H1 (cell line): ENCODE data around the gene ARID1B. TPM values are rescaled to one million over a fixed set of nuclear protein-coding genes. Genes with fewer than 3 reads are reported as not detected.
A peak's percentile ranks its signal among the peaks of the same experiment; 100 is the strongest.

ENCODE experiments used
- CTCF ChIA-PET: fragments of 300-600 bp; sonication (Branson Sonifier 250); formaldehyde crosslinking; loops from one replicate; lab custom pipeline; 2021; ENCODE audit not compliant: partially characterized antibody; lab: Charles Lee
- POLR2A ChIA-PET: fragments of 300-600 bp; sonication (Branson Sonifier 250); formaldehyde crosslinking; loops from one replicate; lab custom pipeline; 2021; ENCODE audit warnings: inconsistent platforms; ENCODE audit not compliant: partially characterized antibody; lab: Charles Lee
- DNase-seq, 2 experiments: peaks; one replicate each; pipeline versions ENCODE4 v3.0.0 to v3.0.0-alpha.2; 2010 to 2022; ENCODE audit warnings: low spot score in 2 of 2, low read depth in 1 of 2, mixed read lengths in 1 of 2
- FAIRE-seq: peaks from 2 replicates; lab custom pipeline; 2011; peaks lifted over from hg19 to GRCh38; lab: Jason Lieb, UNC
- H2AFZ ChIP-seq: 2 replicates; pipeline ENCODE4 v1.8.1; 2012; ENCODE audit warnings: low read length, inconsistent platforms
- H2AK5ac ChIP-seq: 2 replicates; pipeline ENCODE4 v1.6.1; 2013; ENCODE audit warnings: low read depth, low read length
- H2BK120ac ChIP-seq: replicated peaks from 2 replicates; pipeline ENCODE3; 2013; ENCODE audit warnings: low read depth, low read length, inconsistent platforms
- H2BK12ac ChIP-seq: 2 replicates; pipeline ENCODE4 v1.6.1; 2013; ENCODE audit warnings: low read depth, low read length
- H2BK15ac ChIP-seq: 2 replicates; pipeline ENCODE4 v1.6.1; 2013; ENCODE audit warnings: low read length
- H2BK20ac ChIP-seq: 2 replicates; pipeline ENCODE4 v1.6.1; 2013; ENCODE audit warnings: low read length
- H2BK5ac ChIP-seq: 2 replicates; pipeline ENCODE4 v1.6.1; 2013; ENCODE audit warnings: low read depth, low read length
- H3K14ac ChIP-seq: 2 replicates; pipeline ENCODE4 v1.6.1; 2013; ENCODE audit warnings: inconsistent platforms; ENCODE audit not compliant: insufficient read length
- H3K18ac ChIP-seq: 2 replicates; pipeline ENCODE4 v1.6.1; 2013; ENCODE audit warnings: low read length; ENCODE audit errors: extremely low read depth
- H3K23ac ChIP-seq: 2 replicates; pipeline ENCODE4 v1.6.1; 2013; ENCODE audit warnings: inconsistent platforms; ENCODE audit not compliant: insufficient read length
- H3K23me2 ChIP-seq: 2 replicates; pipeline ENCODE4 v1.6.1; 2013; ENCODE audit warnings: low read depth, low read length
- H3K27ac ChIP-seq: 2 replicates; pipeline ENCODE4 v1.6.1; 2011; ENCODE audit warnings: low read depth, low read length, inconsistent platforms
- H3K27me3 ChIP-seq, 4 experiments: replicated peaks in 1 of 4; 1 replicate in 1 of 4; 2 replicates in 3 of 4; pipeline versions ENCODE4 v1.6.1 to v1.8.1; 2011 to 2013; ENCODE audit warnings: low read length in 3 of 4, mild to moderate bottlenecking in 3 of 4, inconsistent platforms in 2 of 4, mixed read lengths in 2 of 4, moderate library complexity in 1 of 4; ENCODE audit not compliant: control insufficient read depth in 3 of 4, insufficient read depth in 3 of 4; ENCODE audit errors: extremely low read depth in 1 of 4
- H3K36me3 ChIP-seq, 4 experiments: 2 replicates each; pipeline versions ENCODE4 v1.6.1 to v1.8.1; 2011 to 2013; ENCODE audit warnings: mild to moderate bottlenecking in 4 of 4, low read length in 3 of 4, moderate library complexity in 2 of 4, control low read depth in 1 of 4, inconsistent platforms in 1 of 4; ENCODE audit not compliant: insufficient read depth in 4 of 4, control insufficient read depth in 2 of 4
- H3K4ac ChIP-seq: replicated peaks from 2 replicates; pipeline ENCODE3; 2013; ENCODE audit warnings: low read length, low read depth, mixed read lengths, inconsistent platforms; ENCODE audit not compliant: insufficient read length
- H3K4me1 ChIP-seq, 4 experiments: replicated peaks in 1 of 4; 1 replicate in 1 of 4; 2 replicates in 3 of 4; pipeline versions ENCODE4 v1.6.1 to v1.8.1; 2011 to 2013; ENCODE audit warnings: low read length in 3 of 4, inconsistent platforms in 2 of 4, mixed read lengths in 1 of 4; ENCODE audit not compliant: insufficient read depth in 4 of 4, control insufficient read depth in 3 of 4
- H3K4me2 ChIP-seq, 2 experiments: 2 replicates each; pipeline versions ENCODE4 v1.6.1 to v1.8.1; 2011 to 2013; ENCODE audit warnings: low read depth in 2 of 2, low read length in 2 of 2, control low read depth in 1 of 2, inconsistent platforms in 1 of 2, mild to moderate bottlenecking in 1 of 2; ENCODE audit not compliant: insufficient read depth in 1 of 2
- H3K4me3 ChIP-seq, 4 experiments: fragments of 200-600, 300-600 bp in 1 of 4; sonication (generic), shearing (Covaris generic), sonication (Bioruptor Twin) in 1 of 4; 2 replicates each; pipeline versions ENCODE4 v1.5.1 to v1.8.1; 2011 to 2016; ENCODE audit warnings: low read length in 4 of 4, low read depth in 3 of 4, control low read depth in 2 of 4, inconsistent platforms in 2 of 4, mild to moderate bottlenecking in 2 of 4, mixed read lengths in 1 of 4, moderate library complexity in 1 of 4; ENCODE audit not compliant: insufficient read depth in 2 of 4; ENCODE audit errors: extremely low read depth in 1 of 4
- H3K56ac ChIP-seq: replicated peaks from 2 replicates; pipeline ENCODE3; 2013; ENCODE audit warnings: low read depth, mild to moderate bottlenecking, mixed read lengths, low read length, inconsistent platforms; ENCODE audit not compliant: insufficient read length
- H3K79me1 ChIP-seq: 2 replicates; pipeline ENCODE4 v1.6.1; 2013; ENCODE audit warnings: low read depth, low read length, control low read depth
- H3K79me2 ChIP-seq, 2 experiments: 2 replicates each; pipeline versions ENCODE4 v1.6.1 to v1.8.1; 2012 to 2013; ENCODE audit warnings: low read length in 2 of 2, mild to moderate bottlenecking in 2 of 2, inconsistent platforms in 1 of 2; ENCODE audit not compliant: insufficient read depth in 2 of 2, control insufficient read depth in 1 of 2
- H3K9ac ChIP-seq, 4 experiments: replicated peaks in 1 of 4; 1 replicate in 1 of 4; 2 replicates in 3 of 4; pipeline versions ENCODE4 v1.6.1 to v1.8.1; 2011 to 2013; ENCODE audit warnings: low read depth in 3 of 4, low read length in 3 of 4, control low read depth in 2 of 4, mild to moderate bottlenecking in 2 of 4, moderate library complexity in 2 of 4, inconsistent platforms in 1 of 4; ENCODE audit errors: extremely low read depth in 1 of 4
- H3K9me3 ChIP-seq, 2 experiments: 2 replicates each; pipeline versions ENCODE4 v1.6.1 to v1.8.1; 2012 to 2013; ENCODE audit warnings: mild to moderate bottlenecking in 2 of 2, moderate library complexity in 2 of 2, control low read depth in 1 of 2, inconsistent platforms in 1 of 2, low read depth in 1 of 2, low read length in 1 of 2, mixed read lengths in 1 of 2; ENCODE audit not compliant: insufficient read depth in 2 of 2
- H4K20me1 ChIP-seq, 2 experiments: replicated peaks in 1 of 2; 2 replicates each; pipeline versions ENCODE3 to v1.8.1; 2011 to 2013; ENCODE audit warnings: inconsistent platforms in 2 of 2, low read length in 2 of 2, mild to moderate bottlenecking in 1 of 2; ENCODE audit not compliant: insufficient read depth in 2 of 2, control insufficient read depth in 1 of 2
- H4K5ac ChIP-seq: 2 replicates; pipeline ENCODE4 v1.6.1; 2013; ENCODE audit warnings: low read length, low read depth, mixed read lengths, inconsistent platforms; ENCODE audit not compliant: insufficient read length
- H4K8ac ChIP-seq: 2 replicates; pipeline ENCODE4 v1.8.0; 2013; ENCODE audit warnings: mild to moderate bottlenecking, moderate library complexity, low read length, inconsistent platforms; ENCODE audit not compliant: insufficient read depth; ENCODE audit errors: extremely low read depth
- H4K91ac ChIP-seq: replicated peaks from 2 replicates; pipeline ENCODE3; 2013; ENCODE audit warnings: low read length, mixed read lengths, inconsistent platforms; ENCODE audit not compliant: insufficient read length
- HDAC6 ChIP-seq: IDR thresholded peaks from one replicate; pipeline ENCODE4 v1.7.1; 2012; ENCODE audit warnings: low read depth, mild to moderate bottlenecking, inconsistent platforms, low read length, moderate library complexity
- MAFK ChIP-seq: IDR thresholded peaks from 2 replicates; pipeline ENCODE4 v1.6.1; 2012; ENCODE audit warnings: low read depth, mild to moderate bottlenecking, improper control_type of control experiment, low read length
- WGBS, 2 experiments: shearing (Covaris generic) in 1 of 2; methylation state at CpG; one replicate each; pipeline versions ENCODE4 v1.1.6 to v1.1.7; 2013 to 2015; ENCODE audit warnings: low lambda C conversion rate in 2 of 2, mixed read lengths in 2 of 2, inconsistent platforms in 1 of 2, low coverage in 1 of 2, missing lambda C conversion rate in 1 of 2; ENCODE audit not compliant: insufficient replicate concordance in 2 of 2, insufficient coverage in 1 of 2, insufficient read length in 1 of 2; ENCODE audit errors: extremely low coverage in 1 of 2, missing lambda C conversion rate in 1 of 2; 5-methylcytosine and 5-hydroxymethylcytosine counted together
- polyA plus RNA-seq, 7 experiments: library from polyadenylated mRNA; depleted of rRNA in 3 of 7; stranded (reverse) in 5 of 7; unstranded in 2 of 7; fragments of >200 nt in 5 of 7; fragments of 200-250 nt in 2 of 7; gene quantifications; 1 replicate in 5 of 7; 2 replicates in 1 of 7; 4 replicates in 1 of 7; pipeline versions ENCODE4 v1.2.1 to v1.2.3, GENCODE V29; 2011 to 2013; ENCODE audit warnings: missing spikeins in 2 of 7, mixed read lengths in 2 of 7
- total RNA-seq: library from RNA; stranded (reverse); fragmentation: NEBNext Ultra II Directional; extraction: Animal tissue kit (Norgen Biotek cat#: 25700); gene quantifications from 2 replicates; pipeline ENCODE4 v1.2.1, GENCODE V29; 2021

ARID1B gene
- total and polyA plus RNA-seq, 2 of the 8 experiments (the other 6 are each of a cell fraction or from before 2014, with no cell fraction given), result 24.3 to 70.3 TPM

DNA sequence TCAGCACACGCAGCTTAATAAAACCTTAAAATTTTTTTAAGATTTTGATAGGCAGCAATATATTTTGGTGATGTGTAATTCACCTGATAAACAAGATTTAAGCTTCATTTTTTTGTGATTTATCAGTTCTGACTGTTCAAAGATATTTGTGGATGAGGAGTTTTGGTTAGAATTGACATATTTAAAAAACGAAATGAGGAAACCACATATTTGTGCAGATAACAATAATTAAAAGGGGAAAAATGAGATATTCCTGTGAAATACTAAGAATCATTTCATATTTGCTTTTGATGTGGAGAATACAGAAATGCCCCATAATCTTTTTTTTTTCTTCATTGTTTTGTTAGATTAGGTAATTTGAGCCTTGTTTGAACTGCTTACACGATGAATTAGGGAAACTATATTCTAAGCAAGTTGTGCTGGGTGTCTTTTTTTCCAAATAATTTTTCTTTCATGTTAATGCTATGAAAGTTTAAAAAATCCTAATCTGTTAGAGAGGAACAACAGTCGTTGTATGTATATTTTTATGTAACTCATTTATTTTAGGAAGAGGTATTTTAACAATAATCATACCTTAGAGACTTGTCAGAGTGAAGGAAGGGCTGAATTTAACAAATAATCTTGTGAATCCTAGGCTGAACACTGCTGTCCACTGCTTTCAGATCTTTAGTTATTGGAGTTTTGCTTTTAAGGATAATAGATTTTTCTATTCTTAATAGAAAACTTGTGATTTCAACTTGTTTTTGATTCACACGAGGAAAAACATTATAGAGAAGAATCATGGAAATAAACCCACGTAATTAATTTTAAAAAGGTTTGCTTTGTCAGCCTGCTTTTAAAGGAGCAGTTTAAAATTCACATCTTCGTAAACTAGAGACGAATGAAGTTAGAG, 4.0 kb downstream of the ARID1B start:
- Histone ChIP-seq H2BK15ac (no peak overlapping the region), H3K79me2 (peaks cover 13 to 76% of the 10 kb centered on the region in 2 experiments; a peak in 3 of 4 replicates), H4K91ac (no peak overlapping the region), H2BK120ac (no peak overlapping the region), H3K9me3 (no peaks in the 10 kb centered on the region), H3K18ac (no peak overlapping the region), H3K23ac (no peak overlapping the region), H3K79me1 (no peaks in the 10 kb centered on the region; the same call in 1 of the 2 replicates), H2AFZ (no peak overlapping the region), H3K14ac (no peak overlapping the region), H3K27me3 (no peaks in the 10 kb centered on the region), H3K36me3 (peaks cover 0 to 11% (median 0%) of the 10 kb centered on the region in 4 experiments; a peak in 1 of 8 replicates), H3K4me3 (peak overlapping the region in 2 of 4 experiments; percentile 11 to 95; a peak in 4 of 8 replicates), H3K23me2 (peaks cover 6% of the 10 kb centered on the region; the same call in 1 of the 2 replicates), H4K20me1 (peaks cover 3 to 4% of the 10 kb centered on the region in 2 experiments), H3K4me1 (peaks cover 0 to 12% (median 7%) of the 10 kb centered on the region in 4 experiments; a peak in 4 of 7 replicates), H4K8ac (no peak overlapping the region), H3K27ac (no peak overlapping the region), H3K56ac (no peak overlapping the region), H2BK20ac (no peak overlapping the region), H3K4me2 (peak overlapping the region; percentile 87 to 89), H3K9ac (no peak overlapping the region), H3K4ac (no peak overlapping the region), H2BK5ac (no peak overlapping the region), H2BK12ac (no peak overlapping the region), H2AK5ac (no peak overlapping the region), H4K5ac (no peak overlapping the region)
- WGBS, 2 experiments, result 56% methylated on average over 8 of the region's 8 CpGs; no CpG with 5 or more reads in 1 of the 2 experiments
- TF ChIP-seq MAFK (no peak), HDAC6 (no peak)
- CTCF ChIA-PET, result interaction anchor here (1.1 kb wide), 1 partner anchor 76 kb away, joined by 3 read pairs; no protein-coding TSS in a partner anchor
- DNase-seq (no peak), FAIRE-seq (no peak)
- POLR2A ChIA-PET, result interaction anchor here (0.8 to 4.7 kb wide), 5 partner anchors 7 to 31 kb away, joined by 4 to 32 read pairs (median 9); no protein-coding TSS in a partner anchor
